Natural killer cell treated with Interleukin-12 subunit alpha and Interleukin-12 subunit beta and Interleukin-15 and Interleukin-18, amount 100 ng/mL, for 72 hours (primary cell): ENCODE results near the gene LRRC8B. TPM values are rescaled to one million over a fixed set of nuclear protein-coding genes. Genes with fewer than 3 reads are reported as not detected.

ENCODE experiments used
- ATAC-seq, 2 donors: fragments of 150-1000 bp; cut with Tn5 transposase in 1 of 2; sonication (Bioruptor Pico), chemical (Tn5 transposase) in 1 of 2; 2 replicates each; pipeline ENCODE4 v1.10.0; 2021
- DNase-seq: peaks from one replicate; pipeline ENCODE4 v3.0.0; 2022; ENCODE audit warnings: low spot score
- H3K27ac Mint-ChIP-seq, 2 donors: 1 replicate in 1 of 2; 2 replicates in 1 of 2; pipeline ENCODE4 v1.8.0; 2022; ENCODE audit warnings: mixed read lengths in 2 of 2, mild to moderate bottlenecking in 1 of 2, moderate library complexity in 1 of 2
- H3K27me3 Mint-ChIP-seq, 2 donors: 1 replicate in 1 of 2; 2 replicates in 1 of 2; pipeline ENCODE4 v1.8.0; 2022; ENCODE audit warnings: mixed read lengths in 2 of 2
- H3K36me3 Mint-ChIP-seq: one replicate; pipeline ENCODE4 v1.8.0; 2022; ENCODE audit warnings: mixed read lengths
- H3K4me1 Mint-ChIP-seq, 2 donors: 1 replicate in 1 of 2; 2 replicates in 1 of 2; pipeline ENCODE4 v1.8.0; 2022; ENCODE audit warnings: low read depth in 2 of 2, mixed read lengths in 2 of 2, mild to moderate bottlenecking in 1 of 2
- H3K4me3 Mint-ChIP-seq: one replicate; pipeline ENCODE4 v1.8.0; 2022; ENCODE audit warnings: mixed read lengths
- H3K9me3 Mint-ChIP-seq: 2 replicates; pipeline ENCODE4 v1.8.0; 2022; ENCODE audit warnings: mixed read lengths
- total RNA-seq, 2 donors: library from RNA; stranded (reverse); gene quantifications; one replicate each; pipeline ENCODE4 v1.2.3, GENCODE V29; 2022

The LRRC8B gene
- 10 to 100 TPM; 11.1 to 15.3 TPM for total RNA-seq

DNA sequence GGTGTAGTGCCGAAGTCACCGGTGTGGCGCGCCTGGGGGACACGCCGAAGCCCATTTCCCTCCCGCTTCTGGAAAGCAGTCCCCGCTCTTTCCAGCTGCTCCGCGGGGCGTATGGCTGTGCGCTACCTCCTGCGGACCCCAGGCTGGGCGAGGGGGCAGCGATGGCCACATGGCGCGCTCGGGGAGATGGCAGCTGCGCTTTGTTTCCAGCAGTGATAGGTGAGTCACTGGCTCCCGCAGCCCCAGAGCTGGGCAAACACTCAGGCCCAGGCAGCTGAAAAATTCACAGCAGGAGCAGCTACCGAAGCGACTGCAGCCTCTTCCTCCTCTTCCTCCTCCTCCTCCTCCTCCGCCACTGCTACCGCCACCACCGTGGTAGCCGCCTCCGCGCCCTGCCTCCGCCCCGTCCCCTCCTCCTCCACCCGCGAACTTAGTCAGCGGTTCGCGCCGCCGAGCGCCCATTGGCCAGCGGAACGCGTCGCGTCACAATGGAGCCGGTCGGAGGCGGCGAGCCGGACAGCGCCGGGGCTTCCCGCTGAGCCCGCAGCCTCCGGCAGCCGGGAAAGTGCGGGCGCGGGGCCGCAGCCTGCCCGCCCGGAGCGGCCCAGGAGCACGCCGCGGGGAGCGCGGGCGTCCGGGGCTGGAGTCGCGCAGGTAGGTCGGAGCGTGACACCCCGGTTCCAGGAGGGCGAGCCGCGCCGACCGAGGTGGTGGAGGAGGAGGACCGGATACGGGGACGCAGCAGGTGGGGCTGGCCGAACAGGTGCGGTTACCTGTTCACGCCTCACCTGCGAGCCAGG is at the start of gene LRRC8B:
TSS of gene LRRC8B (plus strand) at position 461 of the 800 bp plus-strand sequence. CDS start 57,822 bp downstream, outside the sequence.
- Mint-ChIP-seq H3K9me3 (no peaks in the 10 kb centered on the region), H3K4me3 (no peak within 1 kb of the TSS), H3K27ac (peak within 1 kb of the TSS; percentile 71 to 85), H3K4me1 (peaks cover 15 to 20% of the 10 kb centered on the region in 2 donors), H3K27me3 (peaks cover 0 to 6% of the 10 kb centered on the region in 2 donors), H3K36me3 (no peaks in the 10 kb centered on the region)
- DNase-seq (peak; percentile 96), ATAC-seq (peak; percentile 97 to 99)

DNA sequence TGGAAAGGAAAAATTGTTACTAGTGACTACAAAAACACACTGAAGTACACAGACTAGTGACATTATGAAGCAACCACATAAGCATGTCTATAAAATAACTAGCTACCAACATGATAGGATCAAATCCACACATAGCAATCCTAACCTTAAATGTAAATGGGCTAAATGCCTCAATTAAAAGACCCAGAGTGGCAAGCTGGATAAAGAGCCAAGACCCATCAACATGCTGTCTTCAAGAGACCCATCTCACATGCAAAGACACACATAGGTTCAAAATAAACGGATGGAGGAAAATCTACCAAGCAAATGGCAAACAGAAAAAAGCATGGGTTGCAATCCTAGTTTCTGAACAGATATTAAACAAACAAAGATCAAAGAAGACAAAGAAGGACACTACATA is 49.4 kb upstream of the LRRC8B start:
- ATAC-seq (no peak), DNase-seq (no peak)
- no peak overlapping the region for H3K4me3 Mint-ChIP-seq
- peaks cover 3% of the 10 kb centered on the region for H3K9me3 Mint-ChIP-seq
- no peaks in the 10 kb centered on the region for H3K4me1 Mint-ChIP-seq
- peaks cover 17% of the 10 kb centered on the region for H3K36me3 Mint-ChIP-seq
- H3K27ac Mint-ChIP-seq = no peak overlapping the region
- peaks cover 42 to 46% of the 10 kb centered on the region in 2 donors for H3K27me3 Mint-ChIP-seq

DNA sequence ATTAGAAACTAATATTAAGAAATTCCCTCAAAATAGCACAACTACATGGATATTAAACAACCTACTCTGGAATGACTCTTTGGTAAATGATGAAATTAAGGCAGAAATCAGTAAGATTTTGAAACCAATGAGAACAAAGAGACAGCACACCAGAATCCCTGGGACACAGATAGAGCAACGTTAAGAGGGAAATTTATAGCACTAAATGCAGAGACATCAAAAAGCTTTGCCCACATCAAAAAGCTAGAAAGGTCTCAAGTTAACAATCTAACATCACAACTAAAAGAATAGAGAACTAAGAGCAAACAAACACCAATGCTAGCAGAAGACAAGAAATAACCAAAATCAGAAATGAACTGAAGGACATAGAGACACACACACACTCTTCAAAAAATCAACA is 48.6 kb upstream of the LRRC8B start:
- Mint-ChIP-seq H3K4me3 (no peak overlapping the region), H3K36me3 (peaks cover 17% of the 10 kb centered on the region), H3K27me3 (peaks cover 39 to 43% of the 10 kb centered on the region in 2 donors), H3K9me3 (peaks cover 3% of the 10 kb centered on the region), H3K27ac (no peak overlapping the region), H3K4me1 (no peaks in the 10 kb centered on the region)
- DNase-seq (no peak), ATAC-seq (no peak)

DNA sequence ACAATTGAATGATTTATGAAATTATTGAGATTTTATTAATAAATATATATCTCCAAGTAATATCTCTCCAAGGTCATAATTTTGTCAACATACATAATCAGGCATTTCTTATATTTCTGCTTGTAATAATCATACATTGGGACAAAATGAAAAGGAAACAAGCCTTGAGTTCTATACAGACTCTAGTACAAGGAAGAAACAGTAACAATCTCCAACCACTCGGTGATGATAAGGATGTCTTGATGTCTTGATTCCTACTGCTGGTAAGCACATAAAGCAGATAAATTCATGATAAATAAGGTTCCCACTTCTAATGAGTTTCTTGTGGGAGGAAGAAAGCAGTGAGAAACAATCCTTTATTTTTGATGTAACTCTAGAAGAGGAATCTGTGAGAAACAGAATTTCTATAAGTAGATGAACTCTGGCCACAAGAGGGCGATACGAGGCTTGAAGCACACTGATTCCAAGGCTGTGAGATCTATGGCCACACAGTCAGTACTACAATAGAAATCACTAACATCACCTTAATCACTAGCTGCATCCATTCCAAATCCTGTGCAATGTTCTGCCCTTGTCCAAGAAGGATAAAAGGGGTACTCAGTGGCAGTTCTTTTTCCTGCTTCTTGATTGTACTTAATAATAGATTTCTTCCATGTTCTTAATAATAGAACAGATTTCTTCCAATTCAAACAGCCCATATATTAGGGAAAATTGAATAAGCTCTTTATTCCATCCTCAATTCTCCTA is 41.4 kb upstream of the LRRC8B start:
- DNase-seq (peak; percentile 78), ATAC-seq (peak; percentile 66 to 75)
- Mint-ChIP-seq H3K9me3 (no peaks in the 10 kb centered on the region), H3K4me1 (peaks cover 0 to 7% of the 10 kb centered on the region in 2 donors), H3K4me3 (no peak overlapping the region), H3K27me3 (peaks cover 6 to 14% of the 10 kb centered on the region in 2 donors), H3K27ac (no peak overlapping the region), H3K36me3 (no peaks in the 10 kb centered on the region)

DNA sequence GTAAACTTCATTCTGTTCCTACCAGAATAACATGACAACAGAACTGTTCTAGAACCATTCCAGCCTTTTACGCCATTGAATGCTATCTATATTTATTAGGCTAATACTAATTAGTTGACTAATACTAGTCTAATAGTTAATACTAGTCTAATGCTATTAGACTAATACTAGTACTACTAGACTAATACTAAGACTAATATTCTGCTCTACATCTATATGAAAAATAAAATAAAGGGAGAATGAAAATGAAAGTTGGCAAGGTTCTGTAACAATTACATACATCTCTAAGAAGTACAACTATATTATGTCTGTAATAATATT is 40.9 kb upstream of the LRRC8B start:
- H3K27ac Mint-ChIP-seq = no peak overlapping the region
- no peaks in the 10 kb centered on the region for H3K9me3 Mint-ChIP-seq
- H3K27me3 Mint-ChIP-seq = peaks cover 6 to 14% of the 10 kb centered on the region in 2 donors
- peaks cover 0 to 7% of the 10 kb centered on the region in 2 donors for H3K4me1 Mint-ChIP-seq
- DNase-seq (no peak), ATAC-seq (no peak)
- no peaks in the 10 kb centered on the region for H3K36me3 Mint-ChIP-seq
- H3K4me3 Mint-ChIP-seq = no peak overlapping the region

DNA sequence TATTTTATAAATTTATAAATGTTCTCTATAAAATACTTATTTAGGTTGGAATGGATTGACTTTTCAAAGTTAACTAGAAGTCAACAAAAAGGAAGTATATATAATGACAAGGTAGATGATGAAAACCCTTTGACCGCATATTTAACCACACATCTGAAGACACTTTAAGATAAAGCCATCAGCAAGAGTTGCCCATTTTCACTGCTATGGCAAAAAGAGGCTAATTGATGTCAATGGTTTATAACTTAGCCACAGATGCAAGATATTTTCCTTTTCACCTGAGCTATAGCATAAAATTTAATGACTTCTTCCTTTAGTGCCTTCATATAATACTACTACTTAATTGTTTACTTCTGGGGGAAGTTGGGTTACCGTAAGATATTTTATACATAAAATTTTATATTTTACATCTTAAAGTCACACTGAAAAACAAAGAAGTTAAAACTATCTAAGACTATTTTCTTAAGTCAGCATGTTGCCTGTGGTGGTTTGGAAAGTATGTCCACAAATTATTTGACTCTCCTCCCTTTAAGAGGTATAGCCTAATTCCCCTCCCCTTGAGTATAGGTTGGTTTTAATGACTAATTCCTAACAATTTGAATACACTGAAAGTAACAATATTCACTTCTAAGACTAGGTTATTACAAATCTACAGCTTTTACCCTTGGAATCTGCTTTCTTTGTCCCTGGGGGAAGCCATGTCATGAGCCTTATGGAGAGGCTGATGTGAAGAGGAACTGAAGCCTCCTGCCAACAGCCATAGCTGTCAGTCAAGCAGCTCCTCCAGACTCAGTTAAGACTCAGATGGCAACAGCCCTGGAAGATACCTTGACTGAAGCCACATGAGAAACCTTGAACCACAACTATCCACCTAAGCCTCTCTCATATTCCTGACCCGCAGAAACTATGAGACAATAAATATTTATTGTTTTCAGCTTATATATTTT is 40.3 kb upstream of the LRRC8B start:
- ATAC-seq = no peak

DNA sequence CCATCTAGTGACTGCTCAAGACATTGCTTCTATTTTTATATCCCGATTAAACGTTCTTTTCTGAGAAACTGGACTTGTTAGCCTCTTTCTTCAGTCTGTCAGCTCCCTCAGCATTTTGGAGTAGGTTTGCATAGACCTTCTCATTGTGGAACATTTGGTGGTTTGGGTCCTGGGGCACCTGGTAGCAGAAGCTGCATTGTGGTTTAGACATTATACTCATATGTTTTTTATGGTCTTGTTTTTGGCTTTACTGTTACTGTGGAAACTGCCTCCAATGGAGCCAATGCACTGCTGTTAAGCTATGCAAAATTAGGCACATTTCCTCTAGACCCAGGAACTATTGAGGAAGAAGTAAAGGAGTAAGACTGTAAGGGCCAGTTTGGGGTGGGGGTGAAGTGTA is 36.7 kb upstream of the LRRC8B start:
- Mint-ChIP-seq H3K27me3 (peaks cover 8 to 12% of the 10 kb centered on the region in 2 donors), H3K4me1 (peaks cover 0 to 7% of the 10 kb centered on the region in 2 donors), H3K4me3 (no peak overlapping the region), H3K9me3 (no peaks in the 10 kb centered on the region), H3K27ac (no peak overlapping the region), H3K36me3 (no peaks in the 10 kb centered on the region)
- no peak for ATAC-seq
- DNase-seq = no peak

More for the DNA sequence above, 40.3 kb upstream of the LRRC8B start:
- peaks cover 0 to 7% of the 10 kb centered on the region in 2 donors for H3K4me1 Mint-ChIP-seq
- H3K27me3 Mint-ChIP-seq = peaks cover 6 to 14% of the 10 kb centered on the region in 2 donors
- DNase-seq = no peak
- no peaks in the 10 kb centered on the region for H3K36me3 Mint-ChIP-seq
- H3K27ac Mint-ChIP-seq = no peak overlapping the region
- H3K4me3 Mint-ChIP-seq = no peak overlapping the region
- no peaks in the 10 kb centered on the region for H3K9me3 Mint-ChIP-seq

DNA sequence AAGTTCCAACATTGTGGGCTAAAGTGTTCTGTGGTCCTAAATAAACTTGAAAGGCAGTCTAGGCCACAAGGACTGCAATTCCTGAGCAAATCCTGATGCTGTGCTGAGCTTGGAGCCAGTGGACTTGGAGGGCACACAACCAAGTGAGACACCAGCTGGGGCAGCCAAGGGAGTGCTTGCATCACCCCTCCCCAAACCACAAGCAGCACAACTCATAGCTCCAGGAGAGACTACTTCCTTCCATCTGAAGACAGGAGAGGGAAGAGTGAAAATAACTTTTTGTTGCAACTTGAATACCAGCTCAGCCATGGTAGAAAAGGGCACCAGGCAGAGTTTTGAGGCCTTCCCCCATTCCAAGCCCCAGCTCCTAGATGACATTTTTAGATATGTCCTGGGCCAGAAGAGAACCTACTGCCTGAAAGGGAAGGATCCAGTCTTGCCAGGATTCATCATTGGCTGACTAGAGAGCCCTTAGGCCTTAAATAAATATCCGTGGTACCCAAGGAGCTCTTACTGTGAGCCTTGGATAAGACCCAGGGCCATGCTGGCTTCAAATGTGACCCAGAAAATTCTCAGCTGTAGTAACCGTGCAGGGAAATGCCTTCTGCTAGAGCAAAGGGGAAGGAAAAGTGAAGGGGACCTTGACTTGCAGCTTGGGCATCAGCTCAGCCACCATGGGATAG is 35.4 kb upstream of the LRRC8B start:
- H3K9me3 Mint-ChIP-seq = no peaks in the 10 kb centered on the region
- H3K36me3 Mint-ChIP-seq = peaks cover 4% of the 10 kb centered on the region
- H3K27ac Mint-ChIP-seq = no peak overlapping the region
- peaks cover 8 to 18% of the 10 kb centered on the region in 2 donors for H3K27me3 Mint-ChIP-seq
- ATAC-seq (no peak), DNase-seq (no peak)
- H3K4me3 Mint-ChIP-seq = no peak overlapping the region
- H3K4me1 Mint-ChIP-seq = no peaks in the 10 kb centered on the region

DNA sequence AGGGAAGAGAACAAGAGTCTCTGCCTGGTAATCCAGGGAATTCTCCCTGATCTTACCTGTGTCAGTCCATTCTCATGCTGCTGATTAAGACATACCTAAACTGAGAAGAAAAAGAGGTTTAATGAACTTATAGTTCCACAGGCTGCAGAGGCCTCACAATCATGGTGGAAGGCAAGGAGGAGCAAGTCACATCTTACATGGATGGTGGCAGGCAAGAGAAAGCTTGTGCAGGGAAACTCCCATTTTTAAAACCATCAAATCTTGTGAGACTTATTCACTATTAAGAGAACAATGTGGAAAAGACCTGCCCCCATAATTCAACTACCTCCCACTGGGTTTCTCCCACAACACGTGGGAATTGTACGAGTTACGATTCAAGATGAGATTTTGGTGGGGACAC is 34.2 kb upstream of the LRRC8B start:
- Mint-ChIP-seq H3K36me3 (peaks cover 4% of the 10 kb centered on the region), H3K27ac (no peak overlapping the region), H3K27me3 (peaks cover 8 to 18% of the 10 kb centered on the region in 2 donors), H3K4me1 (no peaks in the 10 kb centered on the region), H3K4me3 (no peak overlapping the region), H3K9me3 (no peaks in the 10 kb centered on the region)
- ATAC-seq = no peak
- DNase-seq = no peak

DNA sequence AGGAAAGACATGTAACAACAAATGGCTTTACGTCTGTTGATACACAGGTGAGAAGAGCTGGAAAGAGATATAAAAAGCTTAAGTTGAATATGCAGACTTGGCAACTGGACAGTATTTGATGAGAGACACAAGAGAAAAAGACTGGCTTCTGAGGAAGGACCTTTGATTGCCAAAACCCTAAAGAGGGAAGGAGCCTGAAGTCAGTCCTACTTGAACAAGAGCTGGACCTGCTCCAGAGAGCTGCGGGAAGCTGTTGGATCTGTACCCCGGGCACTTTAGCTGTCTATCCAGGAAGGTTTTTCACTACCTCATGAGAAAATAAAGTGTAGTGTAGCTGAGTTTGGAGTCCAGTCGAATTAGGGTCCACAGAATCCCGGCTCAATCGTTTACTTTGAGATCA is 25.3 kb upstream of the LRRC8B start:
- no peak for ATAC-seq

DNA sequence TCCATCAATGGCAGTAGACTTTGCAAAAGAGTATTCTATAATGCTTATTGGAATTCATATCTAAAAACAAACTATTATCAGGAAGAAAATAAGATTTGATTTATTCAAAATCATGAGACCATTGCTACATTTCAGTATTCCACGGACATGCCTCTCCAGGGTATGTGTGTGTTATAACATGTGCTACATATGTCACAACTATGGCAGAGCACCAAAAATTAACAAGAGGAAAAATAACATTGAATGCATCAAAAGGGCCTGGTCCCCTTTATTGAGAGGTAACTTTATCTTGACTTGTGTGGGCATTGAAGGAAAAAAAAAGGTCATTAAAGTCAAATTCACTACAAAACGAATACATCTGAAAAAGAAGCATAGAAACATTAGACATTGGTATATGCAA is 22.6 kb upstream of the LRRC8B start:
- ATAC-seq = no peak
- no peaks in the 10 kb centered on the region for H3K9me3 Mint-ChIP-seq
- H3K36me3 Mint-ChIP-seq = no peaks in the 10 kb centered on the region
- peaks cover 29 to 43% of the 10 kb centered on the region in 2 donors for H3K27me3 Mint-ChIP-seq
- DNase-seq = no peak
- no peak overlapping the region for H3K27ac Mint-ChIP-seq
- no peak overlapping the region for H3K4me3 Mint-ChIP-seq
- H3K4me1 Mint-ChIP-seq = no peaks in the 10 kb centered on the region

More for the DNA sequence above, 25.3 kb upstream of the LRRC8B start:
- Mint-ChIP-seq H3K4me3 (no peak overlapping the region), H3K36me3 (no peaks in the 10 kb centered on the region), H3K27ac (no peak overlapping the region), H3K27me3 (peaks cover 24 to 30% of the 10 kb centered on the region in 2 donors), H3K9me3 (no peaks in the 10 kb centered on the region), H3K4me1 (no peaks in the 10 kb centered on the region)
- no peak for DNase-seq

DNA sequence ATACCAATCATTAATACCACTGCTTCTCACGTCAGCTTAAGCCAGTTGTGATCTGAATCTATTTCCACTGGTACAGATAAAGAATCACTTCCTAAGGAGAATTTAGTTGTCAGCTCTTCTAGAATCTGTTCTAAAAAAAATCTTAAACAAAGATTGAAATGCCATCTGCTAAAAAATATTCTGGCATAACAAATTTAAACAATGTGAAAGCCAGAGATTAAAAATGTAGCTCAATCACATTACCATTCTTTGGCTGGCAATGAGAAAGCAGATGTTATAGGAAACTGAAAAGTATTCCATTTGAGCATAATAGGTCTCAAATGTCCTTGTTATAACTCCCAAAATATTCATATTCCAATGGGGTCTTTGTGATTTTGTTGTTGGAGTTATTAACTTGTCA is 21.7 kb upstream of the LRRC8B start:
- peaks cover 30 to 45% of the 10 kb centered on the region in 2 donors for H3K27me3 Mint-ChIP-seq
- ATAC-seq (no peak), DNase-seq (no peak)
- peaks cover 1% of the 10 kb centered on the region for H3K36me3 Mint-ChIP-seq
- no peak overlapping the region for H3K4me3 Mint-ChIP-seq
- H3K4me1 Mint-ChIP-seq = no peaks in the 10 kb centered on the region
- no peaks in the 10 kb centered on the region for H3K9me3 Mint-ChIP-seq
- H3K27ac Mint-ChIP-seq = no peak overlapping the region

DNA sequence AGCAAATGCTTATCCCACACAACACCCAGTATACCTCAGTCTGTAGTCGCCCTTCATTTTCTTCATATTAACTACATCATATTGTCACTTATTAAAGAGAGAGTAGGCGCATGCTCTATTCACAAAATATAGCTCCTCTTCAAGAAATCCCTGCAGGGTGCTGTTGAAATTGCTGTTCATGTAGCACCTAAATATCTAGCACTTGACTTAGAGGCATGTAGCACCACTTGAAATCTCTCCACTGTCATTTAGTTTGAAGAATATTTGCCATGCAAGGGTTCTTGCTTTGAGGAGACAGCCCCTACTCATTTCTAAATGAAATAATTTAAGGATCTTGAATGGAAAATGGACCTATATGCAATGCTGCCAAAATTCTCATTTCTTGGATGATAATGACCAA is 20.9 kb upstream of the LRRC8B start:
- ATAC-seq (no peak), DNase-seq (no peak)
- H3K4me1 Mint-ChIP-seq = no peaks in the 10 kb centered on the region
- no peaks in the 10 kb centered on the region for H3K9me3 Mint-ChIP-seq
- no peak overlapping the region for H3K27ac Mint-ChIP-seq
- peaks cover 4% of the 10 kb centered on the region for H3K36me3 Mint-ChIP-seq
- H3K4me3 Mint-ChIP-seq = no peak overlapping the region
- H3K27me3 Mint-ChIP-seq = peaks cover 30 to 48% of the 10 kb centered on the region in 2 donors
